Myometrial cell (primary cell): ENCODE measurements around the gene SETD6. TPM values are rescaled to one million over a fixed set of nuclear protein-coding genes. Genes with fewer than 3 reads are reported as not detected.

Source experiments
- total RNA-seq: library from RNA; depleted of rRNA; stranded (reverse); fragments of >200 nt; gene quantifications from 2 replicates; pipeline ENCODE4 v1.2.3, GENCODE V29; 2015

SETD6 gene
- total RNA-seq = 6.4 and 18.7 TPM in 2 replicates

GRCh38 chr16:58515125-58515870 lies at the start of gene SETD6:
TSS of gene SETD6 (plus strand) at chr16:58515517. CDS start at chr16:58515538, 21 bp downstream.

GRCh38 chr16:58499615-58500351 lies 15.5 kb upstream of the SETD6 start, which contains the start of gene NDRG4:
TSS of gene NDRG4 (plus strand) at chr16:58500143. CDS start at chr16:58500249, 106 bp downstream.

Other genes starting within 250 kb of the SETD6 start
- gene PRSS54, start 220.5 kb upstream of the SETD6 start, total RNA-seq = not detected in 2 replicates
- 2.1 and 4.9 TPM in 2 replicates for gene GINS3, start 123.0 kb upstream of the SETD6 start, total RNA-seq
- gene NDRG4, start 15.4 kb upstream of the SETD6 start, total RNA-seq = 16.7 and 21.3 TPM in 2 replicates
- 77.8 and 96.9 TPM in 2 replicates for gene CNOT1, start 114.3 kb downstream of the SETD6 start, total RNA-seq
- gene SLC38A7, start 169.3 kb downstream of the SETD6 start, total RNA-seq = 14.7 and 18.1 TPM in 2 replicates
- gene GOT2, start 218.8 kb downstream of the SETD6 start, total RNA-seq = 94.6 and 97.1 TPM in 2 replicates